IPS DF 19.7 (cell line): ENCODE measurements around the gene MLLT6.
"Not testable (repeated sequence)": the region's sequence is repeated elsewhere in the genome, so short reads cannot be mapped to it uniquely, and the experiment has no call there.

Experiments
- DNase-seq: peaks from one replicate; pipeline ENCODE4 v3.0.0-alpha.2; 2013; ENCODE audit warnings: low read depth, low spot score

The MLLT6 gene

DNA sequence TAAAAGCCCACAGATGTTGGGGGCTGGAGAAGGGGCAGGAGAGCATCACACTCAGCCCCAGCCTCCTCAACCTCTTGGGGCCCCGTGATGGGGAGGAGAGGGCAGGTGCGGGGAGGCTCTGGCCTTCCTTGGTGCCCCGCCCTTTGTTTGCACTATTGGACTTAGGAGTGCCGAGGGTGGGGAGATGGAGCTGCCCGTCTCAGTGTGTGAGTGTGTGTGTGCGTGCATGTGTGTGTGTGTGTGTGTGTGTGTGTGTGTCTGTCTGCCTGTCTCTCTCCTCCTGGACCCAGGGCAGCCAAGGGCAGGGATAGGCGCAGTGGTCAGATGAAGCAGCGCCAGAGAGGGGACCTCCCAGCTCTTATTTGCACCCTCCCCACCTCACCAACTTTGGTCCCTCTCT is 21.1 kb downstream of the MLLT6 start:
- not testable (repeated sequence) for DNase-seq

DNA sequence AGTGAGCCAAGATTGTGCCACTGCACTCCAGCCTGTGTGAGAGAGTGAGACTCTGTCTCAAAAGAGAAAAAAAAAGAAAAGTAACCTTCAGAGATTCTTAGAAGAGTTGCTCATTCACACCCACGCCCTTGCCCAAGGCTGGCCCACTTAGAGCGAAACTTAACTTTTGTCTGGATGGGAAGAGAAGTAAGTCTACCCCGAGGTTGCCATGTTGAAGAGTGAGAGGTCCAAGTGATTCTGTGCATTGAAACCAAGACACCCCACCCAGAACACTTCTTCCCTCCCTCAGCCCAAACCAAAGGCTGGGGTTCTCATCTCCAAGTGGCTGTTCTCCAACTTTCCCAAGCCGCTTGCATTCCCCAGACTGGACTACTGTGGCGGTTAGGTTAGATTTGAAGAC is 22.7 kb downstream of the MLLT6 start:
- DNase-seq = no peak

DNA sequence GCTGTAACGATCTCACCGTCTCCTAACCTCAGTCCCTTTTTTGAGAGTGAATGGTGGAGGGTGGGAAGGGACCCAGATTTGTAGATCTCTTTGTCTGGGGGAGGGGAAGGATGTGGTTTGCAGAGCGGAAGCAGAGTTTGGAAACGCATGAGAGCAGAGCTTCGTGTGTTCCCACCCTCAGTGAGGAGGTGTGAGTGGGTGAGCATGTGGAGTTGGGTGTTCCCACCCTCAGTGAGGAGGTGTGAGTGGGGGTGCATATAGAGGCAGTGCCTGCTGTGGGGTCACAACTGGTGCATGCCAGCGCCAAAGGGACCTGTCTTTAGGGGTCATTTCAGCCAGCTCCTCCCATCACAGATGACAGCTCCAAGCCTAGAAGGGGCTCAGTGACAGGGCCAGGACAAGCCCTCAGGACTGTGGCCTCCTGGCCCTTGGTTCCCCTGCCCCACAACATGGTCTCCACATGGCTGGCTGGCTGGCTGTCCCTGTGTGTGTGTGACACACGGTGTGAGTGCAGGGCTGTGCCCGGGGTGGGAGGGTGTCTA is 23.3 kb downstream of the MLLT6 start:
- DNase-seq = no peak

DNA sequence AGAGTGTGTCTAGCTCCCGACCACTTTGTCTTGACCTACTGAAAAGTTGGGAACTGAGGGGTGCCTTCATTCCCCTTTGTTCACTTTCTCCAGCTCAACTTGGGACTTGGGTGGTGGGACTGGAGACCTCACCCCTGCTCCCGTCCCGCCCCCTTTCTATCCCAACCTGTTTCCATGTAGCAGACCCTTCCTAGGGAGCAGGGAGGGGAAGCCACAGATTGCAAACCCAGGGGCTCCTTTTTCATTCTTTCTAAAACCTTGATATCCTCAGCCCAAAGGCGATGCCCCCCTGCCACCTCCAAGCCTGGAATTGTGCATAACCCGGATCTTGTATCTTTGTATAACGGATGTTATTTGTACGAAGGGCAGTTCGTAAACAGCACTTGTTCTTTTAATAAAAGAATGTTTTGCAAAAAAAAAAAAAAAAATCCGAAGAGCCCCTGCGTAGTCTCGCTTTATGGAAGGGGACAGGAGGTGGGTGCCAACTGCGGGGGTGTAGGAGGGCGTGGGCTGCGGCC is 24.4 kb downstream of the MLLT6 start:
- no peak for DNase-seq

DNA sequence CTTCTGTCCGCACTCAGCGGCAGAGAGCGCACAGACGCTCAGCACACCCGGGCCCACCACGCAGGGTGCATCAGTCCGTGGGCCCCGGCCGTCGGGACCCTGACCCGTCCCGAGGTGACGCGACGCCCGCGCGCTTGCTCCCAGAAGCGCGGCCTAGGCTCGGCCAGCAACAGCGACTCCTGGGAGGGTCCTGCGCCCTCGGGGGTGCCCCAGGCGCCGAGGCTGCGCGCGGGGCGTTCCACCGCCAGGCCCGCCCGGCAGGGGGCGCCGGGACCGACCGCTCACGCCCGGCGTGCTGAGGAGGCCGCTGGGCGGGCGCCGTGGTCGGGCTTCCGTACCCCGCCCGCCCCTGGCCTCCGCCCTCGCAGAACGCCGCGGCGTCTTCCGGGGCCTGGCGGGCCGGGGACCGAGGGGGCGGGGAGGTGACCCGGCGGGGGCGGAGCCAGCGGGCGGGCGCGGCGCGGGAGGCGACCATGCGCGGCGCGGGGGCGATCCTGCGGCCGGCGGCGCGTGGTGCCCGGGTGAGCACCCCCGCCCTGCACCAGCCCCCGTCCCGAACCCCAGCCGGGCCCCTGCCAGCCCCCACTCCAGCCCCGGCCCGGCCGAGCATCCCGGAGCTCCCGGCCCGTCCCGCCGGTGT is 24.9 kb downstream of the MLLT6 start, which contains the start of gene CISD3:
Gene CISD3 (plus strand): TSS at position 456 of the 640 bp plus-strand sequence. CDS start 18 bp downstream, at position 474.
- DNase-seq = no peak

DNA sequence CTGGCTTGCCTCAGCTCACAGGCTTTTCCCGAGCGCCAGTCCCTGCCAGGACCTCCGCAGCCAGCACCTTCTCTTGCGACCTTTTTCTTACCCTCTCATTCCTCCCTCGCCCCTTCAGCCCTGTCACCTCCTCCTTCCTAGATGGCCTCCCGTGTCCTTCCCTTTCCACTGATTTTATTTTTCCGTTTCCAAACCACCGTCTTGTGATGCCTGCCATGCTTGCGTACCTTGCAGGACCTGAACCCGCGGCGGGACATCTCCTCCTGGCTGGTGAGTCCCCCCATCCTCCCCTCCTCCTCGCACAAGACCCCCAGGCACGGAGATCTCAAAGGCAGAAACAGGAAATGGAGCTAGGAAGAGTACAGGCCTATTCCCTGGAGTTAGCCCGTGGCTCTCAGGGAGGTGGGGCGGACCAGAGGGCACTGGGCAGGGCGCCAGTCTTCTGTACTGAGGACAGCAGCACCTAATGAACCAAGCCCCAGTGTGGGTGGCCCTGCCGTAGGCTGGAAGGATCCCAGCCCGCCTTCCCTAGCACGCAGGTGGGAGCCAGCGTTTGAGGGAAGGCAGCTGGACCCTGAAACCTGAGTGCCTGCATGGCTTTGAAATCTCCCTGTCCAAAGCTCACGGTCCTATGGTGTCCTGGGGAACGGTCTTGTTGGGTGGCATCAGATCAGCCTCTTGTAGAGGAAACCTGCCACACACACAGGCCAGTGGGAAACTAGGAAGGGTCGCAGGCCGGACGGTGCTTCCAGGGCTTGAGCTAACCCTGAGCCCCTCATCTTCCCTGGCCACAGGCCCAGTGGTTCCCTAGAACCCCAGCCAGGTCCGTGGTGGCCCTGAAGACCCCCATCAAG is 25.7 kb downstream of the MLLT6 start:
- DNase-seq = no peak

DNA sequence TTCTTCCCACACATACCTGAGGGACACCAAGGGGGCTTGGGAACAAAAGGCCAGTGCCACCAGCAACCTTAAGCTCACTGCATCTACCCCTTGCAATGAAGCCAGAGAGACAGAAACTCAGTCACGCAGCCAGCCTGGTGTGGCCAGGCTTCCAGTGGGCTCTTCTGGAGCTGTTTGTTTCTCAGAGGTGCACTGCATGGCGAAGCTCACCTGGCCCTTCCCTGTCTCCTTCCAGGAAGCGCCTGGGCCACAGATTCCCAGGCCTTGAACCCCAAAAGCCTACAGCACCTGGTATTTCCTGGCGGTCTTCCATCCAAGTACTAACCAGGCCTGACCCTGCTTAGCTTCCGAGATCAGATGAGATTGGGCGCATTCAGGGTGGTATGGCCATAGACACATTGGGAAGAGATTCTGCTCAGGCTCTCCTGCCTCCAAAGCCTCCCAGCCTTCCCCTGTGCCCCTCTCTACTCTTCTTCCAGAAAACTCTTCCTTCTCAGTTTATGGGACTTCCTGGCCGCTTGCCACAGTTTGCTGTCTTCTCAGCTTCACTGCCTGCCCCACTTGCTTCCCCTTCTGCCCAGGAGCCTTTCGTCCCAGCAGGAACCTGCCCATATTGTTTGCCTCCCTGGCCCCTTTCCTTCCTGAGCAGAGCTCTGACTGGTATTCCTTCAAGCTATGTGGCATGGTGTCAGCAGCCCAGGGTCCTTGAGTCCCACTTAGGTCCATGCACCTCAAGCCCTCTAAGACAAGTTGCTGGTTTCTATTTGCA is 26.6 kb downstream of the MLLT6 start:
- DNase-seq = no peak

DNA sequence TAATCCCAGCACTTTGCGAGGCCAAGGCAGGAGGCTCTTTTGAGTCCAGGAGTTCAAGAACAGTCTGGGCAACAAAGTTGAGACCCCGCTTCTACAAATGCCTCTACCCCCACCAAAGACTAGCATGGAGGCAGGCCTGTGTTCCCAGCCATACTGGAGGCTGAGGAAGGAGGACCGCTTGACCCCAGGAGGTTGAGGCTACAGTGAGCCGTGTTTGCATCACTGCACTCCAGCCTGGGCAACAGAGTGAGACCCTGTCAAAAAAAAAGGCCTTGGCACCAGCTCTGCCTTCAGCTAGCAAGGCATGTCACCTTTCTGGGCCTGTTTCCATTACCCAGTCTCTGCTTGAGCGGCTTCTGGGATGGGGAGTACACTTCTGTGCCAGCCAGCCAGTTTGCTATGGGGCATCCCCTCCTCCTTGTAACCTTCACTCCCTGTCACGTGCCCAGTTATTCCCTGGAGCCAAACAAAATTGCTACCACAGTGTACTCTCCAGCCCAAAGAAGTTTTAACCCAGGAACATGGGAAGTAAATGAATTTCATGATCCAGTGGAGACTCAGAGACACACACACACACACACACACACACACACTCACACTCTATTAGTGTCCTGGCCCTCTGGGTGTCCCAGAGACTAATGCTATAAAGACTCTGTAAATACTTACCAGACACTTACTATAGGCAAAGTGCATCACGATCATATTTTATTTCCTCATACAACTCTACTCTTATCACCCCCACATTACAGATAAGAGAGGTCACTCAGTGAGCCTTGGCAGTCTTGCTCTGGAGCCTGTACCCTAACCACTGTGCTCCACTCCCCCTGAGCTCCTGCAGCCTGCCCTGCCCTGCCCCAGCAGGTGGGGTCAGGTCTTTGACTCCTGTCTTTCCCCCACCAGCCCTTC is 27.6 kb downstream of the MLLT6 start:
- no peak for DNase-seq

DNA sequence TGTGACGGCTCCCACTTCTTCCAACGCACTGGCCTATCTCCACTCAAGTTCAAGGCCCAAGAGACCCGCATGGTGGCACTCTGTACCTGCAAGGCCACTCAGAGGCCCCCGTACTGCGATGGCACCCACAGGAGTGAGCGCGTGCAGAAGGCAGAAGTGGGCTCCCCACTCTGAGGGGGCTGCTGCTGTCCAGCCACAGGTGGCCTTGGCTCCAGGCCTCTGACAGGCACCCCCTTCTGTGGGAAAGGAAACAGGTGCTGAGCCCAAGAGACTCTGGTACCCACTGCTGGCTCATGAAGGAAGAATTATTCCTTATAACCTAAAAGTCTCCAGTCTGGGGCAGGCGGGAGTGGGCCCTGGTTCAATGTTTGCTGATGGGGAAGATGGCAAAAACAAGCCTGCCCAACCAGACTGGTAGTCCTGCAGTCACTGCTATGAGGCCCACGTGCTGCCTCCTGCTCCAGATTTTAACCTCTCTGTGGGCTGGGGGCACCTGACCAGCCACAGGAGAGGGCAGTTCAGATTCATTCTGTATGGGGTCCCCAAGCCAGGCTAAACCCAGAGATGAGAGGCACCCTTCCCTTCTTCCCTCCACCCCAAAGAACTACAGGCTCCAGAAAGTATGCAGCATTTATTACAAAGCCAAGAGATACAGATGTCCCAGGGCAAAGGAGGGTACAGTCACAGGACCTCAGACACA is 28.4 kb downstream of the MLLT6 start:
- DNase-seq = no peak

DNA sequence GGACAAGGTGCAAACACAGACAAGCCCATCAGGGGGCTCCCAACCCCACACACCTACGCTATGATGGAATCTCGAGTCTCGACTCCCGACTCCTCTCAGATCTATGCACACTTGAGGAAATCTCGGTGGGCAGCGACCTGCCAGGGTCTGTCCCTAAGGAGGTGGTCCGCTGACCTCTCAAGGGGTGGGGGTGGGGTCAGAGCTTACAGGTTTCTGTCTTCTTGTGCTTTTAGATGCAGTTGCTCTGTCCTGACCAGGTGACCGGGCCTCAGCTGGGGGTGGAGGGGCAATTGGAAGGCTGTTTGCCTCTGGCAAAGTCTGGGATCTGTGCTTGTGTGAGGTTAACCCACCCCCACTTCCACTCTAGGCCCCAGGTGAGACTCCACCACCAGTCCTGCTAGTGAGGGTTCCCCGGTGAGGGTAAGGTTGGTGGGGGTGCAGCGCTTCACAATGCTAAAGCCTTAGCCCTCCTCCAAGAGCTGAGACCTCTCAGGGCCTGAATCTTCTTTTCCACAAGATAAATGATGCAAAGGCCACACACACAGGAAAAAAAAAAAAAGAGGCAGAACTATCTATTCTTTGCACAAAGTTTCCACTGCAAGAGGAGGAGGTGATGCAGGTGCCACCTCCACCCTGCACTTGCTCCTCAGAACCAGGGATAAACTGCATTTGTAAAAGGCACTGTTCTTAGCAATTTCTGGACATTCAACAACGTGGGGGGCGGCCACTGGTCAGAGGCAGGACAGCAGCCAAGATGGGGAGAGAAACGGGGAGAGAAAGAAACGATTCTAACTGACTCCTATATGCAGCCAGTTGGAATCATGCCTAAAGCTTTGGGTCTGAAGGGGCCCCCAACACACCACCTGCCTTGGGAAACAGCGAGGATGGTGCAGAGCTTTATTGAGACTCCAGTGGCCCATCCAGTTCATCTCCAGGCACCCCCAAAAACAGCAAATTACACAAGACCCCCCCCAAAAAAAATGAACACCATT is 29.2 kb downstream of the MLLT6 start:
- no peak for DNase-seq

DNA sequence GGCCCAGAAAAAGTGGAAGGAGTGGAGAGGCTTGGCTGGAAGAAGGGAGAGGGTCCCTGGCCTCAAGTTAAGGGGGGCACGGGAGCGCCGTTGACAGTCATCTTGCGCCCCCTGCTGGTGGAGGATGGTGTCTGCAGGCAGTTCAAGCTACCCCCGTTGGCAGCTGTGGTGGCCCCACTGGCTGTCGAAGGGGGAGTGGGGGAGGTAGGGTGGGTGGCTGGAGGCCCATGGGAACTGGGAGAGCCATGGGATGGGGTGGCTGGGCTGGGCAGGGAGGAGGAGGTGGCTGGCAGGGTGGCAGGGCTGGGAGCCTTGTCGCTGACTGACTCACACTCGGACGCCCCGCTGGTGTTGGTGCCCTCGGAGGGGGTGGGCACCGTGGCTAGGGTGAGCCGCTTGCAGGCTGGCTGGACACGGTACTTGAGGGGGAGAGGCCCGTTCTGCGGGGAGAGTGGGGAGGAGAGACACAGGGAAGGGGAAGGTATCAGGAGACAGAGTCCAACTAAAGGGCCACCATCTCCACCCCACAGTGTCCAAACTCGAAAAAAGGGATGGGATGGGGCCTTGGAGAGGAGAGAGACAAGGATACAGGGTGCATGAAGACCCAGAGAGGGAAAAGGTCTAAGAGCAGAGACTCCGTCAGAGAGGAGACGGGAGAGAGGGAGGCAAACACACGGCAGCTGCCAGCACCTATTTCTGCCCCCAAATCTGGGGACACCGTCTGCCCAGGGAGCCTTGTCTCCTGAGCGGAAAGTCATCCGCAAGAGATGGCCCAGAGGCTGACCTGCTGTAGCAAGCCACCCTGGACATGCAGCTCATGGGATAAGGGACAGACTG is 30.3 kb downstream of the MLLT6 start:
- no peak for DNase-seq

DNA sequence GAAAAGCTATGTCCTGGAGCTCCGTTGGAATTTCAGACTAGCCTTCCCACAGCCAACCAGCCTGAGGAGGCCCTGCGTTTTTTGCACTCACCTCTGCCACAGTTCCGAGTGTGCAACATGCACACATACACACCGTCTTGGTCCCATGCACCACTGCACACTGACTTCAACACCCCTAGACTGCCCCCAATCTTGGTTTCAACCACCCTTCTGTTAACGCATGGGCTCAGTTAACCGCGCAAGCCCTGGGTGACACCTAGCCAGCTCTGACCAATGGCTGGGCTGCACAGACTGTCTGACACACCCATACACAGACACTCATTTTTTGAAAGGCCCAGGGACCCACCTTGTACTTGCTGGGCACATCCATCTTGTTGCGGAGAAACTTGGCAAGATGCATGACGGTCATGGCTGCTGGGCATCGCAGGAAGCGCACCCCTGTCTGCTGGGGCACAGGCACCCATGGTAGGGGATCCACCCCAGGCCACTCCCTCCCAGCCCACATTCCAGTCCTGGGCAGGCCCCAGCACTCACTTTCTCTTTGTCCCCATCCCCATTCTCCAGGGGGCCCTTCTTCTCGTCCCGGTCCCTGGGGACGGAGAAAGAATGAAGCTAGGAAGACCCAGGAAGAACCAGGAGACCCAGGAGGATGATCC is 33.1 kb downstream of the MLLT6 start:
- DNase-seq = no peak

DNA sequence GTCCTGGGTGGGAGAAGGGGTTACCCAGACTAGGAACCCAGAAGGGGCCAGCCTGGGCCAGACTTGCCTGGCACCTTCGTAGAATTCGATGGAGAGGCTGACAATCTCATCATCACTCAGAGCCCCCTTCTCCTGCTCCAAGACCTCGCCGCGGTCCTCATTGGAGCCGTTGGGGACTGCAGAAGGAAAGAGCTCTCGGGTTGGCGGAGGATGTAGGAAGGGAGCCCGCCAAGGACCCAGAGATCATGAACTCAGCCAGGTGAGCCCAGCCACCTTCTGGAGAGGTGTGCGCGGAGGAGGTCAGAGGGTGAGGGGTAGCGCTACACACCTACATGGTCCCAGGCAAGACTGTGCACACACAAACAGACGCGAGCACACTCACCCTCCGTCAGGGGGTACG is 33.6 kb downstream of the MLLT6 start:
- DNase-seq = no peak

DNA sequence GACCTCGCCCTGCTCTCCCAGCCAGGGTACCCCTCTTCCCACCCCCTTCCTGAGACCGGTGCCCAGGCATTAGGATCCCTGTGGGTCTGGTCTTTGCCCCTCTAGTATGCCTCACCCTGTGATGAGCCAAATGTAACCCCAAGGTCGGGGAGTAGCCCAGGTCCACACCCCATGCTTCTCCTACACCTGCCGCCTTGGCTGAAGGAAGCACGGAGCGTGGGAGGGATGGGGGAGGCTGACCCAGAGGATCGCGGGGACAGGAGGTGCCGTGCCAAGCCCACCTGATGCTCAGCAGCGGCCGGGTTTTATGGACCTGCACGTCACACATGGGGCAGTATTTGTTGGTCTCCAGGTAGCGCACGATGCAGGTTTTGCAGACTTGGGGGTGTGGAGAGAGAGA is 34.2 kb downstream of the MLLT6 start:
- no peak for DNase-seq

DNA sequence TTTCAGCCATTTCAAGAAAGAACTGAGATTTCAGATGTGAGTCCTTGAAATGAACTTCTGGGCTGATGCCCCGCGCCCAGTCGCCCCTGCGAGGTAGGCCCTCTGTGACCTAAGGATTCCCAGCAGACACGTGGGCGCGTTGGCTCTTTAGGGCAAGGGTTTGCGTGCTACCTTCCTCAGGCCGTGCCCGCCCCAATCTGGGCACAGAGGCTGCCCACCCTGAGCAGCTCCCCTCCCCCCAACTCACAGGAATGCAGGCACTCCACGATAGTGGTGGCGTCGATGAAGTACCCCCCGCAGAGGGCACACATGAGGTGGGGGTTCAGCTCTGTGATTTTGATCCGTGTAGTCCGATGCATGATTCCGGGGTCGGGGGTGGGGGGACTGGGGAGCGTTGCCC is 35.0 kb downstream of the MLLT6 start:
- no peak for DNase-seq

DNA sequence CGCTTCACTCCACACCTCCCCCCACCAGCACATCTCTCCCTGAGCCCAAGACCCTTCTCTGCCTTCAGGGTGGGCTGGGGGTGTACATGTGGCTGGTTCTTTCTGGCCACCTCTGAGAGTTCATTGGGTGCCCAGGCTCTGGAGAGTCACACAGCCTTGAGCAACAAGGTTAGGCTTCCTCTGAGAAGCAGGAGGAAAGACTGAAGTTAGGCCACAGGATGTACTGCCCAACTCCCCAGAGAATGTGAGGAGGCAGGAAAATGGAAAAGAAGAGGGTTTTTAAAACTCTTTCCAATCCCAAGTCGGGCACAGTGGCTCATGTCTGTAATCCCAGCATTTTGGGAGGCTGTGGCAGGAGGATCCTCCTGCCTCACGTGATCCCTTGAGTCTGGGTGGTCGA is 35.7 kb downstream of the MLLT6 start:
- DNase-seq = no peak

DNA sequence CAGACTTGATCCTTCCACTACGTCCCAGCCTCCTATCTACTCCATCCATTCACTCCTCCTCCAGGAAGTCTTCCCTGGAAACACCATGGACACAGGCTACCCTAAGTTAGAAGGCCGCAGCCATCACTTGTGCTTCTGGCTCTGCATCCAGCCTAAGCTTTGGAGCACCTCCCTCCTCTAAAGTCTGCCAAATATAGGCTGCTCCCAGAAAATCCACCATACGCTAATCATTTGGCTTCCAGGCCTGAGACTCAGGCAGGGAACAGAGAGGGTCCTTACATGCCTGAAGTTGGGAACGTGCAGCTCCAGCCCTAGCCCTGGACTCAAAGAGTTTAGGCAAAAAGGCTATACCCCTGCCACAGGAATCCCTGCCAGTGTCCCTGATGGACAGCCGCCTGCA is 36.4 kb downstream of the MLLT6 start:
- DNase-seq = no peak
